DND-41 (cell line): ENCODE data around the gene C1orf116.

Source experiments
- ATAC-seq: fragments of 200-7000 bp; cut with Tn5 transposase; 3 replicates; pipeline ENCODE4 v1.9.1; 2021; ENCODE audit warnings: low read depth; ENCODE audit not compliant: insufficient read depth
- DNase-seq: peaks from one replicate; pipeline ENCODE4 v3.0.0-alpha.2; 2020
- H2AFZ ChIP-seq: 2 replicates; pipeline ENCODE4 v1.6.0; 2012; ENCODE audit warnings: low read depth, low read length
- H3K27ac ChIP-seq: 2 replicates; pipeline ENCODE4 v1.5.1; 2012; ENCODE audit warnings: low read length, inconsistent platforms
- H3K27me3 ChIP-seq: fragments of 200-600 bp; sonication (generic); 2 replicates; pipeline ENCODE4 v1.6.0; 2012; ENCODE audit warnings: low read length, mild to moderate bottlenecking, inconsistent platforms; ENCODE audit not compliant: insufficient read depth, poor library complexity
- H3K36me3 ChIP-seq: 2 replicates; pipeline ENCODE4 v1.5.1; 2012; ENCODE audit warnings: low read length, inconsistent platforms; ENCODE audit not compliant: insufficient read depth
- H3K4me1 ChIP-seq: 2 replicates; pipeline ENCODE4 v1.5.1; 2012; ENCODE audit warnings: mild to moderate bottlenecking, low read length; ENCODE audit not compliant: insufficient read depth
- H3K4me2 ChIP-seq: 2 replicates; pipeline ENCODE4 v1.6.0; 2012; ENCODE audit warnings: mild to moderate bottlenecking, moderate library complexity, low read length, inconsistent platforms; ENCODE audit not compliant: insufficient read depth
- H3K4me3 ChIP-seq, 2 experiments: fragments of 200-600 bp in 1 of 2; shearing (Covaris generic) in 1 of 2; 2 replicates each; pipeline ENCODE4 v1.5.1; 2012 to 2016; ENCODE audit warnings: inconsistent platforms in 2 of 2, low read length in 2 of 2, mild to moderate bottlenecking in 2 of 2, low read depth in 1 of 2, moderate library complexity in 1 of 2
- H3K79me2 ChIP-seq: 2 replicates; pipeline ENCODE4 v1.6.0; 2012; ENCODE audit warnings: low read length, inconsistent platforms; ENCODE audit not compliant: insufficient read depth
- H3K9ac ChIP-seq: 2 replicates; pipeline ENCODE4 v1.6.0; 2012; ENCODE audit warnings: low read depth, mild to moderate bottlenecking, inconsistent platforms, low read length, moderate library complexity
- H3K9me3 ChIP-seq: 2 replicates; pipeline ENCODE4 v1.5.1; 2012; ENCODE audit warnings: low read length, moderate library complexity, mild to moderate bottlenecking, inconsistent platforms; ENCODE audit not compliant: insufficient read depth, severe bottlenecking
- H4K20me1 ChIP-seq: 2 replicates; pipeline ENCODE4 v1.6.0; 2012; ENCODE audit warnings: low read length; ENCODE audit not compliant: insufficient read depth
- CTCF ChIP-seq: IDR thresholded peaks from 2 replicates; pipeline ENCODE4 v1.5.1; 2012; ENCODE audit warnings: borderline replicate concordance, low read length, moderate library complexity, mild to moderate bottlenecking; ENCODE audit not compliant: poor library complexity, severe bottlenecking; ENCODE audit errors: extremely low read depth
- EZH2 ChIP-seq: IDR thresholded peaks from 3 replicates; pipeline ENCODE4 v1.6.1; 2012; ENCODE audit warnings: borderline replicate concordance, low read depth, mild to moderate bottlenecking, moderate library complexity, low read length, inconsistent platforms; ENCODE audit not compliant: severe bottlenecking

The C1orf116 gene

GRCh38 chr1:206986402-206986801 is 46.2 kb downstream of the C1orf116 start:
- no peaks in the 10 kb centered on the region for H3K79me2 ChIP-seq
- H3K9ac ChIP-seq, result no peak overlapping the region
- no peaks in the 10 kb centered on the region for H4K20me1 ChIP-seq
- ATAC-seq, result no peak
- no peaks in the 10 kb centered on the region for H3K36me3 ChIP-seq
- H3K4me1 ChIP-seq, result no peaks in the 10 kb centered on the region
- no peak overlapping the region for H3K27ac ChIP-seq
- H3K4me3 ChIP-seq, result no peak overlapping the region
- no peaks in the 10 kb centered on the region for H3K9me3 ChIP-seq
- H3K27me3 ChIP-seq, result peaks cover 11% of the 10 kb centered on the region
- no peak overlapping the region for H2AFZ ChIP-seq
- H3K4me2 ChIP-seq, result no peak overlapping the region
- TF ChIP-seq CTCF (no peak), EZH2 (no peak)
- no peak for DNase-seq

GRCh38 chr1:206985162-206985749 is 47.3 kb downstream of the C1orf116 start:
- Histone ChIP-seq H3K4me3 (no peak overlapping the region), H2AFZ (no peak overlapping the region), H3K27me3 (peaks cover 8% of the 10 kb centered on the region), H3K9ac (no peak overlapping the region), H3K27ac (no peak overlapping the region), H3K79me2 (no peaks in the 10 kb centered on the region), H3K36me3 (no peaks in the 10 kb centered on the region), H4K20me1 (no peaks in the 10 kb centered on the region), H3K9me3 (no peaks in the 10 kb centered on the region), H3K4me1 (no peaks in the 10 kb centered on the region), H3K4me2 (no peak overlapping the region)
- ATAC-seq (no peak), DNase-seq (no peak)
- no peak for TF ChIP-seq CTCF
- no peak for TF ChIP-seq EZH2

- no peaks in the 10 kb centered on the region for H4K20me1 ChIP-seq
- H3K27ac ChIP-seq, result no peak overlapping the region
- H3K4me3 ChIP-seq, result no peak overlapping the region
- no peaks in the 10 kb centered on the region for H3K27me3 ChIP-seq
- H3K9me3 ChIP-seq, result no peaks in the 10 kb centered on the region
- H3K9ac ChIP-seq, result no peak overlapping the region
- H3K4me2 ChIP-seq, result no peak overlapping the region
- H3K36me3 ChIP-seq, result no peaks in the 10 kb centered on the region
- DNase-seq, result peak; percentile 58
- peak; percentile 92 for ATAC-seq
- H2AFZ ChIP-seq, result no peak overlapping the region
- TF ChIP-seq EZH2, result no peak
- TF ChIP-seq CTCF, result peak; percentile 89
- H3K79me2 ChIP-seq, result no peaks in the 10 kb centered on the region
- H3K4me1 ChIP-seq, result no peaks in the 10 kb centered on the region
Observed at GRCh38 chr1:206982216-206982615, 50.3 kb downstream of the C1orf116 start.
